GM23338 (cell line): ENCODE measurements around the gene KCNAB3. TPM values are rescaled to one million over a fixed set of nuclear protein-coding genes. Genes with fewer than 3 reads are reported as not detected.

Experiments
- ATAC-seq: fragments of 200-7000 bp; cut with Tn5 transposase; 3 replicates; pipeline ENCODE4 v1.9.1; 2020
- DNase-seq: peaks from one replicate; pipeline ENCODE4 v3.0.0-alpha.2; 2015; ENCODE audit warnings: low spot score
- H2AFZ ChIP-seq: fragments of 200-600 bp; sonication (generic); 2 replicates; pipeline ENCODE4 v1.8.0; 2016; ENCODE audit warnings: antibody characterized with exemption, mild to moderate bottlenecking, moderate library complexity
- H3F3A ChIP-seq: fragments of 200-600 bp; sonication (generic); replicated peaks from 2 replicates; pipeline ENCODE4 v1.8.0; 2017; ENCODE audit warnings: antibody characterized with exemption, mixed run types, low read depth
- H3K27ac ChIP-seq: fragments of 200-600 bp; sonication (generic); 2 replicates; pipeline ENCODE4 v1.6.1; 2016; ENCODE audit warnings: low read depth
- H3K27me3 ChIP-seq: fragments of 200-600 bp; sonication (generic); 2 replicates; pipeline ENCODE4 v1.8.0; 2016; ENCODE audit warnings: mild to moderate bottlenecking, mixed run types, moderate library complexity; ENCODE audit not compliant: insufficient read depth
- H3K36me3 ChIP-seq: fragments of 200-600 bp; sonication (generic); 2 replicates; pipeline ENCODE4 v1.8.0; 2016; ENCODE audit warnings: mild to moderate bottlenecking; ENCODE audit not compliant: insufficient read depth
- H3K4me1 ChIP-seq: fragments of 200-600 bp; sonication (generic); 2 replicates; pipeline ENCODE4 v1.8.0; 2016; ENCODE audit warnings: mild to moderate bottlenecking, moderate library complexity; ENCODE audit not compliant: insufficient read depth
- H3K4me2 ChIP-seq: fragments of 200-600 bp; sonication (generic); 2 replicates; pipeline ENCODE4 v1.7.1; 2017; ENCODE audit warnings: mixed run types
- H3K4me3 ChIP-seq: fragments of 200-600 bp; sonication (generic); 2 replicates; pipeline ENCODE4 v1.6.1; 2016; ENCODE audit warnings: mixed run types
- H3K79me2 ChIP-seq: fragments of 200-600 bp; sonication (generic); replicated peaks from 2 replicates; pipeline ENCODE4 v1.8.0; 2017; ENCODE audit warnings: mild to moderate bottlenecking; ENCODE audit not compliant: insufficient read depth
- H3K9me2 ChIP-seq: fragments of 200-600 bp; sonication (generic); 2 replicates; pipeline ENCODE4 v1.8.0; 2017; ENCODE audit not compliant: insufficient read depth
- H4K20me1 ChIP-seq: fragments of 200-600 bp; sonication (generic); replicated peaks from 2 replicates; pipeline ENCODE4 v1.8.0; 2017; ENCODE audit warnings: mild to moderate bottlenecking; ENCODE audit not compliant: insufficient read depth
- H3K27ac Mint-ChIP-seq: 2 replicates; pipeline ENCODE4 v1.8.0; 2020; ENCODE audit warnings: inconsistent platforms, mild to moderate bottlenecking, moderate library complexity, mixed read lengths
- H3K27me3 Mint-ChIP-seq: 3 replicates; pipeline ENCODE4 v1.8.0; 2022; ENCODE audit warnings: low read depth, mild to moderate bottlenecking, moderate library complexity, mixed read lengths, inconsistent platforms; ENCODE audit not compliant: insufficient read depth, poor library complexity
- H3K36me3 Mint-ChIP-seq: 3 replicates; pipeline ENCODE4 v1.8.0; 2021; ENCODE audit warnings: low read depth, mild to moderate bottlenecking, inconsistent platforms, moderate library complexity, mixed read lengths
- H3K4me1 Mint-ChIP-seq: 3 replicates; pipeline ENCODE4 v1.8.0; 2020; ENCODE audit warnings: mild to moderate bottlenecking, inconsistent platforms, mixed read lengths
- H3K4me3 Mint-ChIP-seq: 3 replicates; pipeline ENCODE4 v1.8.0; 2021; ENCODE audit warnings: moderate library complexity, mild to moderate bottlenecking, inconsistent platforms, mixed read lengths
- H3K9me3 Mint-ChIP-seq: 3 replicates; pipeline ENCODE4 v1.8.0; 2020; ENCODE audit warnings: moderate library complexity, mild to moderate bottlenecking, inconsistent platforms, mixed read lengths
- EZH2 ChIP-seq: fragments of 200-600 bp; sonication (generic); IDR thresholded peaks from one replicate; pipeline ENCODE4 v1.8.0; 2017; ENCODE audit warnings: antibody characterized with exemption, mild to moderate bottlenecking, low read depth; ENCODE audit not compliant: unreplicated experiment
- JUNB ChIP-seq: IDR thresholded peaks from one replicate; pipeline ENCODE4 v1.6.1; 2016; ENCODE audit warnings: antibody characterized with exemption; ENCODE audit not compliant: unreplicated experiment
- POLR2AphosphoS5 ChIP-seq: IDR thresholded peaks from 2 replicates; pipeline ENCODE4 v1.6.1; 2016; ENCODE audit warnings: antibody characterized with exemption, low read depth
- ZNF331 ChIP-seq: fragments of 250-450 bp; sonication (Bioruptor Pico); IDR thresholded peaks from 2 replicates; pipeline ENCODE4 v1.5.0; 2020; ENCODE audit warnings: low read depth, mild to moderate bottlenecking, moderate library complexity
- polyA plus RNA-seq: library from polyadenylated mRNA; unstranded; fragments of >200 nt; fragmentation: Nextera tagmentation; extraction: Ambion mirVana; gene quantifications from 2 replicates; pipeline ENCODE4 v1.2.1, GENCODE V29; 2016
- total RNA-seq: library from RNA; depleted of rRNA; stranded (reverse); fragments of >200 nt; shearing (Covaris generic); gene quantifications from 2 replicates; pipeline ENCODE4 v1.2.3, GENCODE V29; 2014
- TF ChIP-seq, protein P1 (sequence below): IDR thresholded peaks from one replicate; pipeline ENCODE4 v1.6.1; 2018; ENCODE audit warnings: antibody characterized with exemption; ENCODE audit not compliant: unreplicated experiment
- TF ChIP-seq, protein P2 (sequence below): IDR thresholded peaks from 2 replicates; pipeline ENCODE4 v1.6.1; 2016; ENCODE audit warnings: antibody characterized with exemption

Gene KCNAB3
- total and polyA plus RNA-seq, 2 experiments from 2014 or later, result 0.45 to 1.0 TPM

DNA sequence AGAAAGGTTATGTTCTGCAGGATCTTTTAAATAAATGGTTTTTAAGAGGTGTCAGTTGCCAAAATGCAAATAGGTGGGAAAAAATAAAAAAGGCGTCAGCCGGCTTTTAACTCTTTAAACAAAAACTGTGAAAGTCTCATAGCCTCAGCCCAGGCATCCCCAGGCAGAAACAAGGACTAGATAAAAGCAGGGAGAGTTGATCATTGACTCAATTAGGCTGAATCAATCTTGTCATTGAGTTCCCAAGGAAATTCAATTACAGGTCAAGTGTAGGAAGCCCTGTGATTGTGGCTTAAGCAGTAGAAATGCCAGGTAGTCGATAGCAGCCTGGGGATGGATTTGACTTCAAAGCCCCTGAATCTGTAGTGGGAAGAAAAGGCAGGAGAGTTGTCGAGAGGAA, 42.0 kb upstream of the KCNAB3 start (continued):
- TF ChIP-seq, protein P1, sequence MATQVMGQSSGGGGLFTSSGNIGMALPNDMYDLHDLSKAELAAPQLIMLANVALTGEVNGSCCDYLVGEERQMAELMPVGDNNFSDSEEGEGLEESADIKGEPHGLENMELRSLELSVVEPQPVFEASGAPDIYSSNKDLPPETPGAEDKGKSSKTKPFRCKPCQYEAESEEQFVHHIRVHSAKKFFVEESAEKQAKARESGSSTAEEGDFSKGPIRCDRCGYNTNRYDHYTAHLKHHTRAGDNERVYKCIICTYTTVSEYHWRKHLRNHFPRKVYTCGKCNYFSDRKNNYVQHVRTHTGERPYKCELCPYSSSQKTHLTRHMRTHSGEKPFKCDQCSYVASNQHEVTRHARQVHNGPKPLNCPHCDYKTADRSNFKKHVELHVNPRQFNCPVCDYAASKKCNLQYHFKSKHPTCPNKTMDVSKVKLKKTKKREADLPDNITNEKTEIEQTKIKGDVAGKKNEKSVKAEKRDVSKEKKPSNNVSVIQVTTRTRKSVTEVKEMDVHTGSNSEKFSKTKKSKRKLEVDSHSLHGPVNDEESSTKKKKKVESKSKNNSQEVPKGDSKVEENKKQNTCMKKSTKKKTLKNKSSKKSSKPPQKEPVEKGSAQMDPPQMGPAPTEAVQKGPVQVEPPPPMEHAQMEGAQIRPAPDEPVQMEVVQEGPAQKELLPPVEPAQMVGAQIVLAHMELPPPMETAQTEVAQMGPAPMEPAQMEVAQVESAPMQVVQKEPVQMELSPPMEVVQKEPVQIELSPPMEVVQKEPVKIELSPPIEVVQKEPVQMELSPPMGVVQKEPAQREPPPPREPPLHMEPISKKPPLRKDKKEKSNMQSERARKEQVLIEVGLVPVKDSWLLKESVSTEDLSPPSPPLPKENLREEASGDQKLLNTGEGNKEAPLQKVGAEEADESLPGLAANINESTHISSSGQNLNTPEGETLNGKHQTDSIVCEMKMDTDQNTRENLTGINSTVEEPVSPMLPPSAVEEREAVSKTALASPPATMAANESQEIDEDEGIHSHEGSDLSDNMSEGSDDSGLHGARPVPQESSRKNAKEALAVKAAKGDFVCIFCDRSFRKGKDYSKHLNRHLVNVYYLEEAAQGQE, result no peak
- TF ChIP-seq, protein P2, sequence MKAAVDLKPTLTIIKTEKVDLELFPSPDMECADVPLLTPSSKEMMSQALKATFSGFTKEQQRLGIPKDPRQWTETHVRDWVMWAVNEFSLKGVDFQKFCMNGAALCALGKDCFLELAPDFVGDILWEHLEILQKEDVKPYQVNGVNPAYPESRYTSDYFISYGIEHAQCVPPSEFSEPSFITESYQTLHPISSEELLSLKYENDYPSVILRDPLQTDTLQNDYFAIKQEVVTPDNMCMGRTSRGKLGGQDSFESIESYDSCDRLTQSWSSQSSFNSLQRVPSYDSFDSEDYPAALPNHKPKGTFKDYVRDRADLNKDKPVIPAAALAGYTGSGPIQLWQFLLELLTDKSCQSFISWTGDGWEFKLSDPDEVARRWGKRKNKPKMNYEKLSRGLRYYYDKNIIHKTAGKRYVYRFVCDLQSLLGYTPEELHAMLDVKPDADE, result no peak
- TF ChIP-seq ZNF331 (CRISPR knock-in tag), result no peak
- no peak for TF ChIP-seq JUNB

DNA sequence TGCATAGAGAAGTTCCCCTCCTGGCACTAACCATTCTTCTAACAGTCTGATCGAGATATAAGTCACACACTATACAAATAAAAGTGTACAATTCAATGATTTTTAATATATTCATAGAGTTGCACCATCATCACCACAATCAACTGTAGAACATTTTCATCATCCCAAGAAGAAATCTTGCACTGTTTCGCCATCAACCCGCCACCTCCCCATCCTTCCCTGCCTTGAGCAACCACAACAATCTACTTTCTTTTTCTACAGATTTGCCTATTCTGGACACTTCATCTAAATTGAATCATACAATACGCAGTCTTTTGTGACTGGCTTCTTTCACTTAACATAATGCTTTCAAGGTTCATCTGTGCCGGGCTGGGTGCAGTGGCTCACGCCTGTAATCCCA, 39.8 kb upstream of the KCNAB3 start:
- no peaks in the 10 kb centered on the region for H3K36me3 Mint-ChIP-seq
- H3K27me3 Mint-ChIP-seq, result peaks cover 9% of the 10 kb centered on the region
- no peaks in the 10 kb centered on the region for H4K20me1 ChIP-seq
- no peaks in the 10 kb centered on the region for H3F3A ChIP-seq
- H2AFZ ChIP-seq, result no peak overlapping the region
- H3K36me3 ChIP-seq, result no peaks in the 10 kb centered on the region
- ATAC-seq, result no peak
- TF ChIP-seq, protein P1, result no peak
- TF ChIP-seq EZH2, result no peak
- TF ChIP-seq POLR2AphosphoS5, result no peak
- no peaks in the 10 kb centered on the region for H3K27me3 ChIP-seq
- H3K4me1 Mint-ChIP-seq, result peaks cover 4% of the 10 kb centered on the region; the same call in 1 of the 3 replicates
- no peaks in the 10 kb centered on the region for H3K9me2 ChIP-seq
- H3K9me3 Mint-ChIP-seq, result peaks cover 6% of the 10 kb centered on the region
- no peak for DNase-seq
- H3K4me2 ChIP-seq, result no peak overlapping the region
- no peak overlapping the region for H3K27ac Mint-ChIP-seq
- H3K27ac ChIP-seq, result no peak overlapping the region
- H3K4me3 Mint-ChIP-seq, result no peak overlapping the region
- H3K4me1 ChIP-seq, result peaks cover 4% of the 10 kb centered on the region; the same call in 1 of the 2 replicates
- H3K4me3 ChIP-seq, result no peak overlapping the region
- H3K79me2 ChIP-seq, result no peaks in the 10 kb centered on the region
